ENCODE results near the gene MMD. TPM values are rescaled to one million over a fixed set of nuclear protein-coding genes. Genes with fewer than 3 reads are reported as not detected.

MMD gene
- total RNA-seq, 1 experiment from 2014 or later: 73.6 TPM

Other genes with a start within 250 kb of the MMD start
- gene HLF, start 156.9 kb downstream of the MMD start, total RNA-seq (2014; rRNA removed; shearing (Covaris generic); ENCODE audit: low replicate concordance): not detected in 2 replicates
- not detected in 2 replicates for gene SMIM36, start 89.6 kb upstream of the MMD start, total RNA-seq (2014; rRNA removed; shearing (Covaris generic); ENCODE audit: low replicate concordance)

Data from Karpas-422 (cell line).